ENCODE results near the gene MAPKAPK2.

The MAPKAPK2 gene

DNA sequence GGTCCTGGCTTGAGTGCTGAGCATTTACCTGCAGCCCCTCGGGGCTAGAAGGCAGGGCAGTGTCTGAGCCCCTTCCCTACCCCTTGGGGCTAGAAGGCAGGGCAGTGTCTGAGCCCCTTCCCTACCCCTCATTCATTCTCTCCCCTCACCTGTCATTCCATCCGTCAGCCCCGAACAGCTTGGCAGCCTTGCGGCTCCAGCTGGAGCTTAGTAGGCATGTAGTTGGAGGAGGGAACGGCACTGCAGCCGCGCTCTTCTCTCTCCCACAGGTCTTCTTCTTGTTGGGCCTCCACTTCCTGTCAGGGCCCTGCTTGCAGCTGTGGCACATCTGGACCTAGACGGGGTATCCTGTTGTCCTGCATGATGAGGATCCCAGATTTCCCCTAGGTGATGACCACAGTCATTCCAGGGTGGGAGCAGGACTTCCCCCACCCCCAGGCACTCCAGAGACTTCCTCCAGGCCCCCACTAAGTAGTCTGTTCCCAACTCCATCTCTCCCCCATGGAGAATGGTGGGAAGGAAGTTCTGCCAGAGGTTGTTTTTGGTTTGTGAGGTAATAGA lies 22.2 kb downstream of the MAPKAPK2 start:
- TF ChIP-seq, protein P1, sequence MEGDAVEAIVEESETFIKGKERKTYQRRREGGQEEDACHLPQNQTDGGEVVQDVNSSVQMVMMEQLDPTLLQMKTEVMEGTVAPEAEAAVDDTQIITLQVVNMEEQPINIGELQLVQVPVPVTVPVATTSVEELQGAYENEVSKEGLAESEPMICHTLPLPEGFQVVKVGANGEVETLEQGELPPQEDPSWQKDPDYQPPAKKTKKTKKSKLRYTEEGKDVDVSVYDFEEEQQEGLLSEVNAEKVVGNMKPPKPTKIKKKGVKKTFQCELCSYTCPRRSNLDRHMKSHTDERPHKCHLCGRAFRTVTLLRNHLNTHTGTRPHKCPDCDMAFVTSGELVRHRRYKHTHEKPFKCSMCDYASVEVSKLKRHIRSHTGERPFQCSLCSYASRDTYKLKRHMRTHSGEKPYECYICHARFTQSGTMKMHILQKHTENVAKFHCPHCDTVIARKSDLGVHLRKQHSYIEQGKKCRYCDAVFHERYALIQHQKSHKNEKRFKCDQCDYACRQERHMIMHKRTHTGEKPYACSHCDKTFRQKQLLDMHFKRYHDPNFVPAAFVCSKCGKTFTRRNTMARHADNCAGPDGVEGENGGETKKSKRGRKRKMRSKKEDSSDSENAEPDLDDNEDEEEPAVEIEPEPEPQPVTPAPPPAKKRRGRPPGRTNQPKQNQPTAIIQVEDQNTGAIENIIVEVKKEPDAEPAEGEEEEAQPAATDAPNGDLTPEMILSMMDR (IDR thresholded peaks at IDR 0.05), result no peak

DNA sequence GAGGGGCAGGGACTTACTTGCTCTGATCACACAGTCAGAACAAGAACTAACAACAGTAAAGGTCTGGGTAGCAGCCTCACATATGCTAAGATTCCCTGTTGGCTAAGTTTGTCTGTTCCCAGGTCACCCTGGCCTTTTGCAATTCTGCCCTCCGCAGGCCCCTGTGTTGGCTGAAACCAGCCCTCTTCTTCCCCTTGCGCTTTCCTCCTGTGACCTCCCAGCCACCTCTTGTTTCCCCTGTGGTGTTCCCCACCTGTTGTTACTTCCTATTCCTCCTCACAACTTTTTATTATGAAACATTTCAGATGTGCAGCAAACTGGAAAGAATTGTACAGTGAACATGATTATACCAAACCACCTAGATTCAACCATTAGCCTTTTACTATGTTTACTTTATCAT lies 23.4 kb downstream of the MAPKAPK2 start:
- TF ChIP-seq, protein P1 (IDR thresholded peaks at IDR 0.05), result no peak

DNA sequence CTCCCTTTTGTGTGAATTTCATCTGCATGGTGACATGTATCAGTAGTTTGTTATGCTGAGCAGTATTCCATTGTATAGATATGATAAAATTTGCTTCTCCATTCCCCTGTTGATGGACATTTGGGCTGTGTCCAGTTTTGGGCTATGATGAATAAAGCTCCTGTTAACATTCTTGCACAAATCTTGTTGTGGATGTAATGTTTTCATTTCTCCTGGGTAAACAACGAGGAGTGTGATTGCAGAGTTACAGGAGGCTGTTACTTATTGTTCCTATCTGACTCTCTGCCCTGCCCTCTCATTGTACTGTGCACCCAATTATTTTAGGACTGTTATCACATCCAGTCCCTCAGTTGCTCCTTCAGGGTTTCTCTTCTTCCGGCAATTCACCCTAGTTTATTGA lies 24.2 kb downstream of the MAPKAPK2 start:
- TF ChIP-seq, protein P1 (IDR thresholded peaks at IDR 0.05), result no peak

DNA sequence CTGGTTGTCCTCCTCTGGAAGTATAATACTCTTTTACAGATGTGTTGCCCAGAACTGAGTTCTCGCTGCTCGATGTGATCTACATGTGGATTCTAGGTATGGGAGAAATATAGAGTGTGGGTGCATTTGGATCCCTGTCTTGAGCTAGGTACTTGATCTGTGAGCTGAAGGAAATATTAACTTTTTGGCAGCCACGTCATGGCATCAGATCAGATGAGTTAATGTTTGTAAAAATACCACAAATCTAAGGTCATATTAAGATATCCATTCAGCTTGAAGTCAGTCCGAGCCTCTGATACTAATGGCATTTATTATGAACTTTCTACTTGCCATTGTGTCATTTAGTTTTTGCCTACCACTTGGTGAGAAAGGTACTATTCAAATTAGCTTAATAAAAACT lies 24.6 kb downstream of the MAPKAPK2 start:
- TF ChIP-seq, protein P1 (IDR thresholded peaks at IDR 0.05), result no peak

DNA sequence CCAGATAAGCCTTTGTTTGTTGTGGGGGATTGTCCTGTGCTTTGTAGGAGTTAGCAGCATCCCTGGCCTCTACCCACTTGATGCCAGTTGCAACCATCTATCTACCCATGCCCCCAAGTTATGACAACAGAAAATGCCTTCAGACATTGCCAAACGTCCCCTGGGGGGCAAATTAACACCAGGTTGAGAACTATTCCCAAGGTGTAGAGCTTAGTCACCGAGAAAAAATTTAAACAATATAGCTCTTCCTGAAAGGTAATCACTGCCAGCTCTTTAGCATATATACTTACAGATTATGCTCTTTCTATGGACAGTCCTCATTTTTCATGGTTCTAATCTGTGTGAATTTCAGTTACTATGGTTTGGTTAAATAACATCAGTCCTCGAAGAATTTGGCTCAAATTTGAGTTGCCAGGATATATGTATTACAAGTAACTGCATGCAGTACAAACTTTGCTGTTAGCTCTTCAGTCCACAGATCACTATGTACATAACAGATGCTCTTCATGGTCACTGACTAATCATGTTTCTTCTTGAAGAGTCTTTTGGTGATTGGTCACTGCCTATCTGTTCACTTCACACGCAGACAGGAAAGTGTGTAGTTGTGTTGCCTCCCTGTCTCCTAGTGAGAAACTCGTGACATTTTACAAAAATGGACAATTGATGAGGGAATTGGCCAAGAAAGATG lies 25.2 kb downstream of the MAPKAPK2 start:
- TF ChIP-seq, protein P1 (IDR thresholded peaks at IDR 0.05), result no peak

DNA sequence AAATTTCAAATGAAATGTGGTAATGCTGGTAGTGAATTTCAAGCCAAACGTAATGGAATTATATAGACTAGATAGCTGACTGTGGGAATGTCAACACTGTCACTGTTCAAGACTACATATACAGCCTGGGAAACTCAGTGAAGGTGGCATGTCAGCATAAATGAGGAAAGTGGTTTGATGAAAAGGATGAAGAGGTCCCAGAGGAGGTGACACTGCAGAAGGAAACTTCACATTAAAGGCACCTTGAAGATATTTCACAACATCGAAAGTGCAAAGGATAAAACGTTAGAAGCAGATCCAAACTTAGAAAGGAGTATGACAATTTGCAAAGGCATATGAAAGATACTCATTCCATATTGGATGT lies 25.7 kb downstream of the MAPKAPK2 start:
- TF ChIP-seq, protein P1 (IDR thresholded peaks at IDR 0.05), result no peak

DNA sequence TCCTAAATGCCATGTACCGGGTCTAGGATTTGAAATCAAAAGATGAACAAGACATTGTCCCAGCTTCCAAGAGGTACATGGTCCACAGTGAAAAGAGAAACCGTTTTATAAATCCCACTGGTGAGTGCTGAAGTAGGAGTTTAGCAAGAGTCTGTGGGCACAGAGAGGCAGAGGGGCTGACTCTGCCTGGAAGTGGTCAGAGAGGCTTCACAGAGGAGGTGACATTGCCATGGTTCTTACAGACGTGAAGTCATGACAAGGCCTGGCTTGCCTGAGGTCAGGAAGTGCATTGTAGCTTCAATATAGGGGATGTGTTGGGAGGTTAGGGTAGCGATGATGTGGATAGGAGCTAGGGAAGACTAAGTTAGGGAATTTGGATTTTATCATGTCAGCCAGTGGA lies 28.4 kb downstream of the MAPKAPK2 start:
- TF ChIP-seq, protein P1 (IDR thresholded peaks at IDR 0.05), result no peak

Data from LNCAP (cell line).